ENCODE measurements around the gene LSM6. TPM values are rescaled to one million over a fixed set of nuclear protein-coding genes. Genes with fewer than 3 reads are reported as not detected.
A peak's percentile ranks its signal among the peaks of the same experiment; 100 is the strongest.

Gene LSM6
- polyA plus RNA-seq, 3 donors from 2014 or later = 39.8 to 49.4 (median 49.3) TPM

DNA sequence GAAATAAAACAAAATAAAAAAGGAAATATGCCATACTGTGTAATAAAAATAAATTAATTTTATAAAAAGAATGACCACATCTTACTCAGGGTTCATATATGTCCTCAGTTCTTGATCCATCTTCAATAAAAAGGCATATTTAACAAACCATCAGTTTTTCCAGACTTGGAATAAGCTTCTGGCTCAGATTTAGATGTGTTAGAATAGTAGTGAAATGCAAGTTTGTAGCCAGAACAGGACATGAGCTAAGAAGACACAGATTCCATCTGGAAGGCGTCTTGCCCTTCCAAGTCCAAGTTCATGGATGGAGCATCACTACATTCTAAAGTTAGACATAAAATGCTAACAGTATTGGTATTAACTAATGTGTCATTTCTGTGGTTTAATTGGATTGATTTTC lies 10.3 kb upstream of the LSM6 start:
- no peak overlapping the region for H3K27ac Mint-ChIP-seq
- DNase-seq = no peak
- H3K4me1 Mint-ChIP-seq = no peaks in the 10 kb centered on the region
- peaks cover 0 to 12% (median 6%) of the 10 kb centered on the region in 3 donors for H3K36me3 Mint-ChIP-seq
- H3K27me3 Mint-ChIP-seq (ENCODE audit: low read depth in 3 of 3) = peaks cover 3 to 10% (median 5%) of the 10 kb centered on the region in 3 donors
- peaks cover 0 to 21% (median 2%) of the 10 kb centered on the region in 6 donors for H3K9me3 Mint-ChIP-seq
- no peak overlapping the region for H3K4me3 Mint-ChIP-seq

DNA sequence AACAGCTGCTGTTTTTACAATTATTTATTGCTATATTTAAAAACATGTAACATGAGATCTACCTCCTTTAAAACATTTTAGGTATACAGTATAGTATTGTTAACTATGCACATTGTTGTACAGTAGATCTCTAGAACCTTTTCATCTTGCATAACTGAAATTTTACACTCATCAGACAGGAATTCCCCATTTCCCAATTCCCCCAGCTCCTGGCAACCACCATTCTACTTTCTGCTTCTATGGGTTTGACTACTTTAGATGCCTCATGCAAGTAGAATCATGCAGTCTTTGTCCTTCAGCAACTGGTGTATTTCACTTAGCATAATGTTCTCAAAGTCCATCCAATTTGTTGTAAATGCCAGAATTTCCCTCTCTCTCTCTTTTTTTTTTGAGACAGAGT lies 9.7 kb upstream of the LSM6 start:
- no peak overlapping the region for H3K4me3 Mint-ChIP-seq
- peaks cover 3 to 10% (median 5%) of the 10 kb centered on the region in 3 donors for H3K27me3 Mint-ChIP-seq (ENCODE audit: low read depth in 3 of 3)
- no peak overlapping the region for H3K27ac Mint-ChIP-seq
- DNase-seq = no peak
- peaks cover 0 to 16% (median 2%) of the 10 kb centered on the region in 6 donors for H3K9me3 Mint-ChIP-seq
- H3K4me1 Mint-ChIP-seq = no peaks in the 10 kb centered on the region
- peaks cover 0 to 10% (median 3%) of the 10 kb centered on the region in 3 donors for H3K36me3 Mint-ChIP-seq

DNA sequence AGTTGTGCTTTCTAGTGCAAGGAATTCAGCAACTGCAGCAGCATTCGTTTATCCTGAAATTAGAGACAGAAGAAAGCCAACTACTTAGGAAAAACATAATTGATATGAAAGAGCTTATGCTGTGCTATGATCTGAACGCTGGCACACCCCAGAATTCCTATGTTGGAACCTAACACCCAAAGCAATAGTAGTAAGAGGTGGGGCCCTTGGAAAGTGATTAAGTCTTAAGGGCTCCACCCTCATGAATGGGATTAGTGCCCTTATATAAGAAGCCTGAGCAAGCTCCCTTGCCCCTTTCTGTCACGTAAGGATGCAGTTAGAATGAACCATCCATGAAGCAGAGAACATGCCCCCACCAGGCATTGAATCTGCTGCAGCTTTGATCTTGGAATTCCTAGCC lies 5.4 kb upstream of the LSM6 start:
- Mint-ChIP-seq H3K9me3 (no peaks in the 10 kb centered on the region), H3K36me3 (no peaks in the 10 kb centered on the region), H3K4me1 (peaks cover 2 to 3% of the 10 kb centered on the region in 2 donors), H3K4me3 (no peak overlapping the region), H3K27ac (no peak overlapping the region), H3K27me3 (ENCODE audit: low read depth in 3 of 3) (peaks cover 3 to 6% (median 6%) of the 10 kb centered on the region in 3 donors)
- no peak for DNase-seq

DNA sequence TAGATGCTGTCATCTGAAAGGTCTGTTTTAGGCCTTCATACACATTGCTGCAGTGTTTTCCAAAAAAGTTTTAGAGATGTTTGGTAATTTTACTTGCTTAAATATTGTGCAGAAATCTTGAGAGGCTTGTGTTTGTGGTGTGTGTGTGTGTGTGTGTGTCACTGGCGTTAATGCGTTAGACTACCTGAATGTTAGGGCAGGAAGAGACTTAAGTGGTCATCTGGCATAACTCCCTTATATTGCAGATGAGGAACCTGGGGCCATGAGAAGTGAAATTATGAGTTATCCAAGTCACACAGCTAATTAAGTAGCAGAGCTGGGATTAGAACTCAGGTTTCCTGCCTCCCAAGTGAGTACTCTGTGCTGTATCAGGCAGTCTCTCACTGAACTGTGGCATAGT lies 1.4 kb downstream of the LSM6 start:
- Mint-ChIP-seq H3K36me3 (no peaks in the 10 kb centered on the region), H3K9me3 (no peaks in the 10 kb centered on the region), H3K27me3 (ENCODE audit: low read depth in 3 of 3) (peaks cover 3 to 10% (median 6%) of the 10 kb centered on the region in 3 donors), H3K4me3 (peak overlapping the region; percentile 74 to 92 (median 90)), H3K27ac (peak overlapping the region; percentile 55 to 87 (median 79)), H3K4me1 (peaks cover 49 to 64% of the 10 kb centered on the region in 2 donors)
- DNase-seq = no peak

DNA sequence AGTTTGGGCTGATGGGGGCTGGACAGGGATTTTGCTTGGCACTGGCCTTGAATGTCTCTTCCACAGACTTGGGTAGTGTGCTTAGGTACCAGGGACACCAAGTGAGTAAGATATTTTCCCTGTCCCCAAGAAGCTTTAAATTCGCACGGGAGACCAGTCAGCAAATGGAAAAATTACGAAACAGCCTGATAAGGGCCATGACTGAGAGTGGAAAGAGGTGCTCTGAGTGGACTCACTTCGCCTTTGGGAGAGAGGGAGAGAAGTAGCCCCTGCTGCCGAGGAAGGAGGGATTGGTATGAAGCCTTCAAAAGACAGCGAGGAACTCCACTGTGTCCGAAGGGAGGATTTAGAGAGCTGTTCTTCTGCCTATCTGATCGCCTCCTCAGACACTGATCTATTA lies 2.6 kb downstream of the LSM6 start:
- Mint-ChIP-seq H3K27ac (no peak overlapping the region), H3K4me3 (peak overlapping the region in 4 of 5 donors; percentile 17 to 29 (median 18)), H3K36me3 (no peaks in the 10 kb centered on the region), H3K9me3 (no peaks in the 10 kb centered on the region), H3K4me1 (peaks cover 55 to 74% of the 10 kb centered on the region in 2 donors), H3K27me3 (ENCODE audit: low read depth in 3 of 3) (peaks cover 3 to 10% (median 6%) of the 10 kb centered on the region in 3 donors)
- no peak for DNase-seq

DNA sequence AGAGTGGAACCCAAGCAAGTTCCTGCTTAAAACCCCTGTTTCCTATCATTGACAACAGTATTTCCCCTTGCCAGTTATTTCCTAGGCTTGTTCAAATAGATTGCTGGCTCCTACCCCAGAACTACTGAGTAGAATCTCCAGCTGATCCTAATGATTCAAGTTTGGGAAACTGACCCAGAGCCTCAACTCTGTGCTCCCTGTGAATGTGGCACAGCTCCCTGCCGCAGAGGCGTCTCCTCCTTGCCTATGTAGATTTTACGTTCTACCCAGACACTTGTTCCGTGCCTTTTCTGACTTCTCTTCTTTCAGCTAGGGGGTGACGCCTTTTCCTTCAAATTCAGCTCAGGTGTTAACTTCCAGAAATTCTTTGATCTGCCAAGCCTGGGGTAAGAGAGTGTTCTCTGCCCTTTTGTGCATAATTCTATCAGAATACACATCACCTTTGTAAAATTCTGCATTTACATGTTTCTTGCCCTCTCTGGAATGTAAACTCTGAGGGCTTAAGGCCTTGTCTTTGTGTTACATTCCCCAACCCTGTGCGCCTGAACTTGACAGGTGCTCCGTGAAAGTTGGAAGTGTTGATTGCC lies 4.4 kb downstream of the LSM6 start:
- Mint-ChIP-seq H3K4me3 (no peak overlapping the region), H3K36me3 (peaks cover 0 to under 1% (median under 1%) of the 10 kb centered on the region in 3 donors), H3K27me3 (ENCODE audit: low read depth in 3 of 3) (peaks cover 3 to 10% (median 6%) of the 10 kb centered on the region in 3 donors), H3K4me1 (peaks cover 55 to 74% of the 10 kb centered on the region in 2 donors), H3K9me3 (no peaks in the 10 kb centered on the region), H3K27ac (peak overlapping the region in 2 of 6 donors; percentile 30 to 68)
- no peak for DNase-seq

DNA sequence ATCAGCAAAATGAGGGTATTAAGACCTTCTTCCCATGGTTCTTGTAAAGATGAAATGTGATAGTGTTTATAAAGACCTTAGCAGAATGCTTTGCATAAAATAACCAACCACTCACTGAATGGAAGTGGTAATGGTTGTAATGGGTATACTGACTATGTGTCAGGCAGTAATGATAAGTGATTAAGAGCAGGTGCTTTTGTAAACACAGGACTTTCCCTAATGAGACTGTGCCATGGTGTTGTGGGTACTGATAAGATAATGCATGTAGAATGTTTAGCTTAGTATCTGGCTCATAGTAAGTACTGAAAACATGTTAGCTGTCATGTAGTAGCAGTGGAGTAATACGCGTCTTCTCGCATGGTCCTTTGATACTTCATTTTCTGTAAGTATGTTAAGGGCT lies 6.9 kb downstream of the LSM6 start:
- H3K27ac Mint-ChIP-seq = peak overlapping the region in 2 of 6 donors; percentile 5 to 58
- no peak for DNase-seq
- H3K9me3 Mint-ChIP-seq = no peaks in the 10 kb centered on the region
- H3K36me3 Mint-ChIP-seq = peaks cover 0 to 13% (median 10%) of the 10 kb centered on the region in 3 donors
- no peak overlapping the region for H3K4me3 Mint-ChIP-seq
- H3K27me3 Mint-ChIP-seq (ENCODE audit: low read depth in 3 of 3) = no peaks in the 10 kb centered on the region
- H3K4me1 Mint-ChIP-seq = peaks cover 39 to 58% of the 10 kb centered on the region in 2 donors

DNA sequence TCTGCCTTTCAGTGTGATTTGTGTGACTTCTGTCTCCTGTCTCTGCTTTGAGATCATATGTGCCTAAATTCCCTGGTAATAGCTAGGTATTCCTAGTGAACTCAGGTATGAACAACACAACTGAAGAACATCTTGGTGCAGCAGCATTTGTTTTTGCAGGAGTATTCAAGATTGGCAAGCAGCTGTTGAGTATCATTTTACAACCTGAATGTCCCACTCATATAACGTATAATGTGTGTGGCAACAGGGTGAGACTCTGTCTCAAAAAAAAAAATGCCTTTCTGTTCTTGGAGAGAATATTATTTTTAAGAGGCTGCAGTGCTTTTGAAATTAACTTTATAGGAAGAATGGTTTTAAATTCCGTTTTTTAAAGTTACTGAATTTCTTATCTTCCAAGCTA lies 7.7 kb downstream of the LSM6 start:
- Mint-ChIP-seq H3K36me3 (peaks cover 1 to 15% (median 13%) of the 10 kb centered on the region in 3 donors), H3K9me3 (no peaks in the 10 kb centered on the region), H3K27ac (no peak overlapping the region), H3K27me3 (ENCODE audit: low read depth in 3 of 3) (no peaks in the 10 kb centered on the region), H3K4me1 (peaks cover 32 to 50% of the 10 kb centered on the region in 2 donors), H3K4me3 (no peak overlapping the region)
- no peak for DNase-seq

DNA sequence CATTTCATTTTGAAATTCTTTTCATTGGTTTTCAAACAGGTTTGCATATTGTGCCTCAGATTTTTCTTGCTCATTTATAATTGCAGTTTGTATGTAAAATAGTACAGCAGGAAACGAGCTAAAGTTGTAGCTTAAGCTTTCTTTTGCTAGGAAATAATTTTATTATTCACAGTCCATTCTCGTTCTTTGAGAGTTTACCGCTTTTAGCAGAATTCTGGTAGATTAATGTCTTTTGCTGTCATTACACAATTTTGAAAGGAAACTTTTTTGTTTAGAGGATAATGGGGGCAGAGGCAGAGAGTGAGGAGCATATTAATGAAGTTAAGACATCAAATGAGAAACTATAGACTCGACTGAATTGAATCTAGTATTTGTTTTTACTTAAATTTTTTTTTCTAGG lies 10.5 kb downstream of the LSM6 start:
- Mint-ChIP-seq H3K27ac (peak overlapping the region in 2 of 6 donors; percentile 17 to 40), H3K4me1 (peaks cover 10 to 23% of the 10 kb centered on the region in 2 donors), H3K36me3 (peaks cover 12 to 41% (median 17%) of the 10 kb centered on the region in 3 donors), H3K9me3 (no peaks in the 10 kb centered on the region), H3K4me3 (no peak overlapping the region), H3K27me3 (ENCODE audit: low read depth in 3 of 3) (no peaks in the 10 kb centered on the region)
- DNase-seq = no peak

DNA sequence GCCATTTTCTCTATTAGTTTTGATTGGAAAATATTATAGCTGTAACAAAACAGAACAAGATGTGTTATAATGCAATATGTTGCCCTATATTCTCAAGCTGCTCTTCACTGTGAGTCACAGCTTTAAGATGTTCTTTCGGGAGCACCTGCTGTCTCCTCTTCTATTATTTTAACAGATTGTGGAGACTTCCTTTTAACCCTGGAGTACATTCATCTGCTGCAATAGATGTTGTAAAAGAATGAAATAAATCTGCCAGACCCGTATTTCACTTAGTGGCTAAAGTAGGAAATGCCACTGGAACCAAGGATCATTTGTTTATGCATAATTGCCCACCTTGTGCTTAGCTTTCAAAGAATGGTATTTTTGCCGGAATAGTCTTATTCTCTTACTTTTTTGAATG lies 11.1 kb downstream of the LSM6 start:
- DNase-seq = no peak
- Mint-ChIP-seq H3K36me3 (peaks cover 17 to 46% (median 18%) of the 10 kb centered on the region in 3 donors), H3K9me3 (no peaks in the 10 kb centered on the region), H3K27me3 (ENCODE audit: low read depth in 3 of 3) (no peaks in the 10 kb centered on the region), H3K4me3 (no peak overlapping the region), H3K27ac (peak overlapping the region in 2 of 6 donors; percentile 12 to 40), H3K4me1 (peaks cover 10 to 18% of the 10 kb centered on the region in 2 donors)

DNA sequence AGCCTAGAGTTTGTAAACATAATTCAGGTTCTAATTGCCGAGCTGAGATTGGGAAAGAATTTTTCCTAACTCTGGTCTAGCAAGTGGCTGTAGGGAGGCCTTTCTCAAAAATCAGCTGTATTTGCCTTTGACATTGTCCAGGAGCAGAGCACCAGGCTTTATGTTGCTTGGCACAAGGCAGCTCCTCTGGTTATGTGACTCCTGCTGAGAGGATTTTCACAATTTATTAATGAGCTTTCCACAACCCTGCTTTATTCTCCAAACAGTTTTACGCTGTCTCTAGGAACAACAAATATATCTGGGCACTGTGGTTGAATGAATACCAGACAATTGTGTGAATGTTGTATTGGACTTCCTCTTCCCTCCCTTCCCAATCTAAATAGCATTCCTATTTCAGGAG lies 14.9 kb downstream of the LSM6 start:
- Mint-ChIP-seq H3K27ac (peak overlapping the region in 1 of 6 donors; percentile 59), H3K9me3 (no peaks in the 10 kb centered on the region), H3K36me3 (peaks cover 14 to 51% (median 23%) of the 10 kb centered on the region in 3 donors), H3K27me3 (ENCODE audit: low read depth in 3 of 3) (no peaks in the 10 kb centered on the region), H3K4me3 (no peak overlapping the region), H3K4me1 (no peaks in the 10 kb centered on the region)
- no peak for DNase-seq

DNA sequence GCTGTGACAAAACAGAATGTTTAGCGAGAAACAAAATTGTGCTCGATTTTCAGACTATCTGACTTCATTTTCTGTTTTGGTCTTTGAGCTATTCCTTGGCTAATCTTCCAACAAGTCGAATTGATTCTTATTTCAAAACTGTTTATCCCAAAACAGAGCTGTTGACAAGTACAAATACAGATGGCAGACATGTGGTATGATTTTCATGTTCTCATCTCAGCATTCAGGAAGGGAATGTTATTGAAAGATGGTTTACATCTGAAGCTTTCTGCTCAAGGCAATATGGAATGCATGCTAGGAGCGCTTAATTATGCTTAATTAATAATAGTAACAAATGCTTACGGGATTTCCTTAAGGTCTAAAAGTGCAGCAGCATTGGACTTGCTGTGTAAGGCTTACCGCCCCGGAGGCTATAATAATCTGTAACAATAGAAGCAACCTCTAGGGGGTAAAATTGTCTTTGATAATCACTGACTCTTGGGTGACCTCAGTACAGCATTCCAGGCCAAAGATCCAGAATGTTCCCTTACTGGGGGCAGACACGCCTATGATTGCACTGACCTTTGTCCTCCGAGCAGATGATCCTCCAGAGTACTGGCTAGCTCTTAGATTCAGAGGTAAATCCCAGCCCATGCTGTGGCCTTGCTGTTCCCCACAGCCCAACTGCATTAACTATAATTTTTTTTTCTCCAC lies 16.4 kb downstream of the LSM6 start:
- Mint-ChIP-seq H3K4me3 (no peak overlapping the region), H3K27ac (no peak overlapping the region), H3K36me3 (peaks cover 10 to 41% (median 23%) of the 10 kb centered on the region in 3 donors), H3K9me3 (no peaks in the 10 kb centered on the region), H3K4me1 (no peaks in the 10 kb centered on the region), H3K27me3 (ENCODE audit: low read depth in 3 of 3) (no peaks in the 10 kb centered on the region)
- DNase-seq = no peak

DNA sequence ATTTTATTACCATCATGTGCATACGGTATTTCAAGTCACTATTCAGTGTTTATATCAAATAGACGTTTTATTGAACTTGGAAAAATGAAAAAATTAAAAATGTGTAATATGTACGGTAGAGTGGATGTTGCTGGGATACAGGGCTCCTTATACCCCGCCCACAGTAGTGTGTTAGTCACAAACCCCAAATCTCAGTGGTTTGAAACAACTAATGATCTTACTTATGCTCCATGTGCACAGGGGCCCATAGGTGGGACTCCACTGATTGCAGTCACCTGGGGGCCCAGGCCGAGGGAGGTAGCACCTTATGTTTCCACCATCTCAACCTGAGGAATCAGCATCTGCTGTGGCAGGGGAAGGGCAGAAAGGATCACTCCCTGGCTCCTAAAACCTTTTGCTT lies 18.1 kb downstream of the LSM6 start:
- Mint-ChIP-seq H3K4me1 (no peaks in the 10 kb centered on the region), H3K9me3 (no peaks in the 10 kb centered on the region), H3K4me3 (no peak overlapping the region), H3K27me3 (ENCODE audit: low read depth in 3 of 3) (no peaks in the 10 kb centered on the region), H3K36me3 (peaks cover 0 to 35% (median 18%) of the 10 kb centered on the region in 3 donors), H3K27ac (no peak overlapping the region)
- no peak for DNase-seq

DNA sequence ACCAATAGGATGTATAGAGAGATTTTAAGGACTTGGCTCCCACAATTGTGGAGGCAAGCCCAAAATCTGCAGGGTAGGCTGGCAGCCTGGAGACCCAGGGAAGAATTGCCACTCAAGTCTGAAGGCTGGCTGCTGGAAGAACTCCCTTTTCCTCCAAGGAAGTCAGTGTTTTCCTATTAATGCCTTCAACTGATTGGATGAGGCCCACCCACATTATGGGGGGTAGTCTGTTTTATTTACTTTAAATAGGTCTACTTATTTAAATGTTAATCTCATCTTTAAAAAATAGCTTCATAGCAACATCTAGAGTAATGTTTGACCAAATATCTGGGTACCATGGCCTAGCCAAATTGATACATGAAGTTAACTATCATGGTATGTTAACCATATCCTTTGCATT lies 18.7 kb downstream of the LSM6 start:
- peaks cover 0 to 29% (median 18%) of the 10 kb centered on the region in 3 donors for H3K36me3 Mint-ChIP-seq
- no peak overlapping the region for H3K4me3 Mint-ChIP-seq
- H3K9me3 Mint-ChIP-seq = no peaks in the 10 kb centered on the region
- no peak for DNase-seq
- H3K27me3 Mint-ChIP-seq (ENCODE audit: low read depth in 3 of 3) = no peaks in the 10 kb centered on the region
- no peak overlapping the region for H3K27ac Mint-ChIP-seq
- H3K4me1 Mint-ChIP-seq = no peaks in the 10 kb centered on the region
